GM21717 (cell line): ENCODE data around the gene FAM149A.

Experiments
- ATAC-seq: cut with Tn5 transposase; IDR thresholded peaks from one replicate; pipeline ENCODE4 v1.9.1; 2021; ENCODE audit warnings: mild to moderate bottlenecking, moderate library complexity; ENCODE audit not compliant: unreplicated experiment

The FAM149A gene

GRCh38 chr4:186104890-186105646, 564 bp downstream of the FAM149A start:
- ATAC-seq, result peak; percentile 28

DNA sequence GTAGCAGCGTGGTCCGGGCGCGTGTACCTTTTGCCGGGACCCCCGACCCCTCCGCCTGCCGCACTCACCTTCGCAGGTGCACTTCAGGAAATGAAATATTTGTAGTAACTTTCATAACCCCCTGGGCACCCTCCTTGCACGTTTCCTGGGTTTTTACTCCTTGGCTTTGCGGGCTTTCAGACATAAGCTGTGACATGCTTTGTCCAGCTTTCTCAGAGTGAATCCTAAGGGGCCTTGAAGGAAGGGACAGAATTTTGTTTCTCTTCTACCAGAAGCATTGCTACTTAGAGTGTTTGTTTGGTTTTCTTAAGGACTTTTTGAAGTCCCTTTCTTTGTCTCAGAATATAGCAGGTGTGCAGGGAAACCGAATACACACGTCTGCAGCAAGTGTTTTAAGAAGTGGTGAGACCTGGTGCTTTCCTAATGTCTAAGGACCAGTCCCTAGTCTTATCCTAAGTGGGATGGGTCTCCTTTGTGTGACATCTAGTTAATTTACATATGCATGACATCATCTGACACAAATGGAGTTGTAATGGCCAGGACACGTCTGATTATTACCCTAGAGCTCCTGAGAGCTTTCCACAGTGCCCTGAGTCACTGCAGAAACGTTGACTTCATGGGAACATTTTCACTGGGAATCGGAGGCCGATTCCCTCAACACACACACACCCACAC, 1.3 kb downstream of the FAM149A start:
- peak; percentile 46 for ATAC-seq

GRCh38 chr4:186107947-186108346, 3.4 kb downstream of the FAM149A start:
- no peak for ATAC-seq

- no peak for ATAC-seq
Measured at GRCh38 chr4:186108391-186108790, 3.9 kb downstream of the FAM149A start.

- ATAC-seq, result no peak
Measured at GRCh38 chr4:186109245-186109644, 4.7 kb downstream of the FAM149A start.

GRCh38 chr4:186116697-186117096, 12.2 kb downstream of the FAM149A start:
- ATAC-seq, result no peak

- no peak for ATAC-seq
Measured at GRCh38 chr4:186118582-186118981, 14.1 kb downstream of the FAM149A start.

GRCh38 chr4:186121057-186121456, 16.6 kb downstream of the FAM149A start:
- no peak for ATAC-seq

DNA sequence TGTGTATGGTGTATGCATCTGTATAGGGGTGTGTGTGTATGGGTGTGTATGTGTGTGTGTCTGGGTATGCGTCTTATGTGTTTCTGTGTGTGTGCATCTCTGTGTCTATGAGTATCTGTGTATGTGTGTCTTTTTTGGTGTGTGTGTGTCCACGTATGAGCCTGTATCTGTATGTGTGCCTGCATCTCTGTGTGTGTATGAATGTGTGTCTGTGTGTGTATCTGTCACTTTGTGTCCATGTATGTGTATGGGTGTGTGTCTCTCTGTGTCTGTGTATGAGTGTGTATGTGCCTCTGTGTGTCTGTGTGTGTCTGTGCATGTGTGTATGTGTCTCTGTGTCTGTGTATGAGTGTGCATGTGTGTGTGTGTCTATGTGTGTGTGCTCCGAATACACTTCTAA, 24.3 kb downstream of the FAM149A start:
- no peak for ATAC-seq

DNA sequence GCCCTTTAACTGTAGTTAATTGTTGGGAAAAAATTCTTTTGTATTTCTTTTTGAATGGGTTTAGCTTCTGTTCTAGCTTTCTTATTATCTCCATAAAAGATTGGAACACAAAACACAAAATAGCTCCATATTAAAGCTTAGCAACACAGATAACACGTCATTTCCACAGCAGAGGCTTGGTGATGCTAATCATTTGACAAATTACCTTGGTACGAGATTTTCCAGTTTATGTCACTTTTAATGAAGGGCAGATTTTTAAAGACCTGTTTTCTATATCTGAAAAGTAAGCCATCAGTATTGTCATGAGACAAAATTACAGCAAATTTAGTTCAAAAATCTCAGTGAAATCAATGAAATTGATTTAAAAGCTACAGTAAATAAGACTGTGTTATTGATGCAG, 27.4 kb downstream of the FAM149A start:
- no peak for ATAC-seq

DNA sequence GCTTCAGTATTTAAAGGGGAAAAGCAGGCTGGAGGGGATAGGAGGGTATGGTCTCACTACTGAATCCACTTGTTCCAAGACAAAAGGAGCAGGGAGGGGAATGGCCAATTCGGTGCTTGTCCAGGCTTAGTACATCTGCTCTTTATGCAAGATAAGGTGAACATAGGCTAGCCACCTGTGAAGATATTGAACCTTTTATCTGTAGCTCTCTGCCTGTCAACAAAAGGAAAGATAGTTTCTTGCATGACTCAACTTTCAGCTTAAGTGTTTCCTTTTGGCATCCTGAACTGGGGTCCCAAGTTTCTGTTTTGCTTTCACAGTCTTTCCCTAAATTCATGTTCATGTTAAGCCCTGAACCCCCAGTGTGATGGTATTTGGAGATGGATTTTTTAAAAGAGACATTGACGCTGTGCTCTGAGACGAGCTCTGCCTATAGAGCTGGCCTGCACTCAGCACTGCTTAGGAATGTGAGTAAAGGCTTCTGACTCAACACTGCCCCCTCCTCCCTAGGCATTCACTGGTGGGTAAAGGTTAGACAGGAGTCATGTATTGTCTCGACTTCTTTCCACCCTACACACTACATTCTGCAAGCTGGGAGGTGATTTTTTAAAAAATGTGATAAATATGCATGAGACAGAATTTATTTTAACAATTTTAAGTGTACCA, 28.2 kb downstream of the FAM149A start:
- ATAC-seq, result no peak

DNA sequence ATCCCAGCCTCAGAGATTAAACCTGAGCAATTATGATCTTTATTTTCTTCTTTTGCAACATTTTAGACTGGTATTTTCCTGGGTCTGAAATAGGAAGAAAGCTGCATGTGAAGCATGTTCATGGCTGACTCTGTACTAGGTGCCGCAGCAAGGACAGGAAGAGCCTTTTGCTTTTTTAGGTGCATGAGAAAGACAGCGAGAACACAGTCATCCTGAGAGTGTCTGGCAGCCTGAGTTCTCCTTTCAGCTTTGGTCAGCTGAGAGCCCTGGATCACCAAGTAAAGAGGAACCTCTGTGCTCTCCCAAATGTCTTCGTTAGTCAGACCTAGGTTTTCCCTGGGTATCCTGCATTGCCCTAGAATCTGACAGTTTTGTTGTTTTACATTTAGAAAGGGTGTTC, 29.8 kb downstream of the FAM149A start:
- peak; percentile 100 for ATAC-seq

GRCh38 chr4:186134861-186135260, 30.4 kb downstream of the FAM149A start:
- no peak for ATAC-seq

DNA sequence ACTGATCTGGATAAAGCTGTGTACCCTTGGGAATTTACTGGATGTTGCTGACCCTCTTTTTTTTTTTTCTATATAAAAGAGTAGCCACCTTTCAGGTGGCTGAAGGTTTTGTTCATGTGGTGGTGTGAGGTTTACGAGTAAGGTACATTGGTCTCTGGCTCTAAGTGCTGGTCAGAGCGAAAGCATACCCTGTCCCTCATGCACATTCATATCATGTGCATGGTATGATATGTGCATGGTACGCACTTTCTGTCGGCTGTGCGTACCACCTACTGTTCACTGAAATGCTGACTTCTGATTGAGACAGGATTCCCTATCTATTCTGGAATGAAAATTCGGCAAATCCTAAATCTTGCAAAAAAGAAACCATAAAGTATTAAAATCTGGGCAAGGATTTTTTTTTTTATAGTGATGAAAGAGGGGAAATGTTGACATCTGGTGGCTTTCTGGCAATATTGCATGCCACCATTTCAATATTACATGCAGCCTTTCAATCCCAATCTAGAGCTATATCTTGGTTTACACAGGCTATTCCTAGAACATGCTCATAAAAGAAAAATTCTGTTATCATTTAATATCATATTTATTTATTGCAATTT, 32.8 kb downstream of the FAM149A start:
- ATAC-seq, result no peak

DNA sequence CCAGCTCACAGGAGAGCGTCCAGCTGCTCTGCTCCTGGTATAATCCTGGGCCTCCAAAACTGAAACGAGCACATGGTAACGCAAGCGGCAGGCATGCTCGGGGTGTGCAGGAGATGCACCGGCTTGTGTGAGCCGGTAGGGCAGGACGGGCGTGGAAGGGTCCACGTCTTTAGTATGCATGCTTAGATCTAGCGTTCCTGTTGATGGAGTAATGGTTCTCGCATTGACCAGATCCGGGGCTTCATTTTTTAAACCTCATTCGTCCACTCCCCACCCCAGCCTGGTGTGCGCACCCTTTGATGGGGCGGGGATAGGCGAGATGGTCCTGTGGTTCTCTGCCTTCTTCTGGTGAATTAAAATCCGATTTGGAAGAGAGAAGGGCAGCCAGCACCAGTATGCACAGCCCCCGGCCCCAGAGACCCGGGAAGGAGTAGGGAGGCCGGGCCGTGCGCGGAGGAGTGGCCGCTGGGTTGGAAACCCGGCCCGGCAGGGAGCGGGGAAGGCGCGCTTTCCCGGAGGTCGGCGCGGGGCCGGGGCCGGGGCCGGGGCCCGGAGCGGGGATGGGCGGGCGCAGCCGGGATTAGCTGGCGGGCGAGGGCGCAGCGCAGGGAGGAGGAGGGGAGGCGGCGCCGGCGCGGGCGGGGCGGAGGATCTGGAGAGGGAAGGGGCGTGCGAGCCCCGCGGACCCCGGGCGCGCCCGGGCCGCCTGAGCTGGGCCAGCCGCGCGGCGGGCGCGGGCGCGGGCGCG, 39.9 kb downstream of the FAM149A start:
- no peak for ATAC-seq

DNA sequence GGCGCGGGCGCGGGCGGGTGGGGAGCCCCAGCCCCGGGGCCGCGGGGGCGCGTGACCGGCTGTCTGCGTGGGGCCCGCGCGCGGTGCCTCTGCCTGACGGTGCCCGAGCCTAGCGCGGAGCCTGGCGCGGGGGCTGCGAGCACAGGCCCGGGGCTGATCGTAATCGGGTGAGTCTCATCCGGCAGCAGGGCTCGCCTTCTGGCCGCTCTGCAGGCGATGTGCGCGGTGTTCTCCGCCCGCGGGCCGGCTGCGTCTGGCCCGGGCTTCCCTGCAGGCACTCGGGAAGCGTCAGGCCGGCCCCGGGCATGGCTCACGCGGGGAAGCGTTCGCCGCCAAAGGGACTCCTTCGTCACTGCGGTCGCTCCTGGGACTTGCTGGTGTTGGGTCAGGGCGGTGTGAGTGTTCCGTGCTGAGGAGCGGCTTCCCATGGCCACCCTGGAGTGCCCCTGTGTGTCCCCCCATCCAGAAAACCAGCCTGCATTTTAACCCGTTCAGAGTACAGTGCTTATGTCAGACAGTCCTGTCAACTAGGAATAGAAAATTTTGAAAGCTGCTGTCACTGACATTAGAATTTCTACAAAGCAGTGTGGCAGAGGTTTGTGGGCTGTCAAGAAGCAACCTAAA, 40.6 kb downstream of the FAM149A start:
- ATAC-seq, result no peak

GRCh38 chr4:186146458-186146857, 42.0 kb downstream of the FAM149A start:
- ATAC-seq, result no peak

DNA sequence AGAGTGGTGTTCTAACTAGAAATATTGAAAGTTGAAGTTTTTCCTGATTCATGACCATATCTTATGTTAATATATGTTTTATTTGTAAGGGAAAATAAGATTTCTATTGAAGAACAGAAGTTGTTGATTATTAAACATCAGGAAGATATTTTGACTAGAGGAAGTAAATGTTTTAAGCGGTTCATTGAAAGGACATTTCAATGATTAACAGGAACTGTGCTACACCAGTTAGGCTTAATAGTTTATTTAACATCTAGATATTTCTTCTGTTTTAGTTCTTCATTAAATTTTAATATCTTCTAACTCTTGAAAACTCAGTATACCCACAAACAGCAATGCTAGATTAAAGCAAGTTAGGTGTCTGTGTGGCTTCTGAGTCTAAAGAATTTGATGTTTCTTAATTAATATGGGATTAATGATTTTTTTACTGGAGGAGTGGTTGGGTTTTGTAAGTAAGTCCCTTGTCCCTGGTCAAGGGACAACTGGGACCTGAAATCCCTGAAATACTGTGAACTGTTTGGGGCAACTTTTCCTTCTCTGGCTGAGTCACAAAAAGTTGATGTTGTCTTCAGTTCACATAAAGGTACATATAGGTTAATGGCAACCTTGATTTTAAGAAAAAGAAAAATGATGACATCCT, 44.0 kb downstream of the FAM149A start:
- ATAC-seq, result no peak

GRCh38 chr4:186149872-186150271, 45.4 kb downstream of the FAM149A start:
- ATAC-seq, result no peak

GRCh38 chr4:186150926-186151325, 46.4 kb downstream of the FAM149A start:
- ATAC-seq, result no peak
